GM21786 (cell line): ENCODE measurements around the gene TLE4.

Source experiments
- ATAC-seq: cut with Tn5 transposase; IDR thresholded peaks from one replicate; pipeline ENCODE4 v1.9.1; 2021; ENCODE audit not compliant: unreplicated experiment

The TLE4 gene

GRCh38 chr9:79684711-79685575 lies 113.2 kb downstream of the TLE4 start:
- no peak for ATAC-seq

DNA sequence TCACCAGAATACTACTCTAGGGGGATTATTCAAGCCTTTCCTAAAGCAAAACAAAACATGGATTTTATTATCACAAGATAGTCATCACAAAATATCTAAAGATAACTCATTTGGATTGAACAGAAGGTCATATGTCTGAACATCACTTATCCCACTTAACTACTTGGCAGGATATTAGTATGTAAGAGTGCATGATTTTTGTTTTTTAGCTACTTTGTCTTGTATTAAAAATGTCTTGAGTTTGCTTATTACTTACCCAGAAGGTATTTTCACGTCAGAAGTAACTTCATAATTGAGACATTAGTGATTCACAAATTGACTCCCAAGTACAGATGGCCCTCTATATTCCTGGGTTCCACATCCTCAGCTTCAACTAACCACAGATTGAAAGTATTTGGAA lies 113.8 kb downstream of the TLE4 start:
- ATAC-seq: no peak

DNA sequence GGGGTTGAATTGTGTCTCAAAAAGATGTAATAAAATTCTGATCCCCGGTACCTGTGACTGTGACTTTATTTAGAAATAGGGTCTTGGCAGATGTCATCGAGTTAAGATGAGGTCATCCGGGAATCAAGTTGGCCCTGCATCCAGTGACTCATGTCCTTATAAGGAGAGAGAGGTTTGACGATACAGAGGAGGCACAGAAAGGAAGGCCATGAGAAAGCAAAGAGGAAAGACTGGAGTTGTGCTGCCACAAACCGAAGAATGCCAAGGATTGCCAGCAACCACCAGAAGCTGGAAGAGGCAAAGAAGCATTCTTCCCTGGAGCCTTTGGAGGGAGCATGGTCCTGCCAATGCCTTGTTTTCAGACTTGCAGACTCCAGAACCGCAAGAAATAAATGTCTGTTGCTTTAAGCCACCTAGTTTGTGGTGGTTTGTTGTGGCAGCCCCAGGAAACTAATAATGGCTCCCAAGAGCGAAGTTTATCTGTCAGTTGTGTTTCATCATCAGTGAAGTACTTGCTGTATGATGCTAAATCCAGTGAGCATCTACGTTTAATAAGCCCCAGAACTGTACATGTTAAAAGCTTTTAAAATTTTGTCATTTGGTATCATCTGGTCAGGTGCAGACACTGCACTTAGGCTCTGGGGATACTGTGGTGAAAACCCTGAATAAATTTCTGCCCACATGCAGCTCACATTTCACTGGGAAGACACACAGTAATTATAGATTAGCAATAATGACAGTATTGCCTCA lies 114.8 kb downstream of the TLE4 start:
- ATAC-seq: no peak

- ATAC-seq: no peak
Measured at GRCh38 chr9:79687131-79687447, 115.3 kb downstream of the TLE4 start.

GRCh38 chr9:79688363-79688762 lies 116.6 kb downstream of the TLE4 start:
- ATAC-seq: no peak

- no peak for ATAC-seq
Measured at GRCh38 chr9:79689576-79689975, 117.8 kb downstream of the TLE4 start.

DNA sequence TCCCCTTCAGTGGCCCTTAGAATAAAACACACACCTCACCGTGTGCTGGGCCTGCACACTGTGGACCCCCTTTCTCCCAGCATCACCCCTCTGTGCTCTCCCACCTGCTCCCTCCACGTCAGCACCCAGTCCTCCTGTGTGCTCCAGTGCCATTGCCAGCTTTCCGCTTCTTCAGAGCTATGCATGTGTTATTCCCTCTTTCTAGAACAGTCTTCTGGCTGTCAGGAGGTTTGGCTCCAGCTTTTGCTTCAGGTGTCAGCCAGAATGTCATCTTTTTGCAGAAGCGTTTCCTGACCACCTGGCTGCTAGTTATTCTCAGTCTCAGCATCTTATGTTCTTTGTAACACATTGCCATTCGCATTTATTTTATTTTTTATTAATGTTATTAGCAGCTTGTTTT lies 119.7 kb downstream of the TLE4 start:
- no peak for ATAC-seq

GRCh38 chr9:79692857-79693571 lies 121.2 kb downstream of the TLE4 start:
- ATAC-seq: no peak

- ATAC-seq: no peak
Measured at GRCh38 chr9:79693750-79694149, 122.0 kb downstream of the TLE4 start.

DNA sequence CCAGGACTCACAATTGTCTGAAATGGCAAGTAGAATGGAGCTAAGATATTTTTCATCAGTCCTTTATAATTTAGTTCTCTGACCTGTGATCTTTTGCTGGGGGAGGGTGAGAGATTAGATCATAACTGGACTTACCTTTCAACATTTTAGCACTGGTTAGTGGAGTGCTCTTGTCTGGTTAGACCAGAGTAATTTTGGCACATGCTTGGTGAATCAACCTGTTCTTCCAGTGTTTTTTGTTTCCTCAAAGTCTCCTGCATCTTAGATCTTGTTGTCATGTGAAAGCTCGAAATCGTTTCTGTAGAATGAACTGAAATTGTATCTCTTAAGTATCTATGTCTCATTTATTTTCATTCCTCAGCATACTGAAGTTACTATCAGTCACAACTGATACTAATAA lies 122.4 kb downstream of the TLE4 start:
- no peak for ATAC-seq

GRCh38 chr9:79694676-79695400 lies 123.1 kb downstream of the TLE4 start:
- ATAC-seq: no peak

DNA sequence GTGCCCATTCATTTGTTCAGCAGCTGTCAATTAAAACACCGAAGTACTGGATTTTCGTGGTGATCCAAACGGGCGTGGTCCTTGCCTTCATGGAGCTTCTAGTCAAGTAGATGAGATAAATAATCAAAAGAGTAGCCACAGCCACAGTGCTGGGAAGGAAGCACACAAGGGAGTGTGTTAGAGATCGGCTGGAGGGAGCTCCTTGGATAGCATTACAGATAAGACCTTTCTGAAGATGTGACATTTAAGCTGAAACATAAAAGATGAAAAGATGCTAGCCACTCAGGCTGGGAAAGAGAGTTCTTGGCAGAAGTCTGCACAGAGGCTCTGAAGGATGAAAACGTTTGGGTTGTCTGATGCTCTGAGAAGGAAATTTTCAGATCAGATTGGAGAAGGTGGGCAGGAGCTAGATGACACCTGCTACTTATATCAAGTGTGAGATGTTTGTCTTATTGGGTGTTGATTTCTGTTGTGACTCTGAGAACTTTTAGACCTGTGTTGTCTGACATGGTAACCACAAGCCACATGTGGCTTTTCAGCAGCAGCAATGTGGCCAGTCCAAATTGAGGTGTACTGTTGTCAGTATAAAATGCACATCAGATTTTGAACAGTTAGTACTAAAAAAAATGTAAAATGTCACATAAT lies 123.9 kb downstream of the TLE4 start:
- no peak for ATAC-seq

DNA sequence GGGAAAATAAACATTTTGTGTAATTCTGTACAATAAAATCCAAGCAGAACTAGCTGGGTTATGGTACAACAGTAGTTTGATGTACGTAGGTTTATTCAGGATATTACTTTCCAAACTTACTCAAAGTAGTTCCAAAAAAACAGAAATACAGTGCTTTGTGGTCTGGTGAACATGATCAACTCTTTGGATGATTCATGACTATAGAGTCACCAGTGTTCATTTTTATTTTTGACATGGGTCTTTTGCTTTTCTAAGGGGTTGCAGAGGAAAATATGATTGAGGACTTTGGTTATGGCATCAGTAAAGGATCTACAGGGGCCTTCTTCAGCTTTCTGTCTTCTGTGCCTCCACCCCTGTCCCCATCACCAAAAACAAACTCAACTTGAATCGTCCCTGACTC lies 127.2 kb downstream of the TLE4 start:
- no peak for ATAC-seq

DNA sequence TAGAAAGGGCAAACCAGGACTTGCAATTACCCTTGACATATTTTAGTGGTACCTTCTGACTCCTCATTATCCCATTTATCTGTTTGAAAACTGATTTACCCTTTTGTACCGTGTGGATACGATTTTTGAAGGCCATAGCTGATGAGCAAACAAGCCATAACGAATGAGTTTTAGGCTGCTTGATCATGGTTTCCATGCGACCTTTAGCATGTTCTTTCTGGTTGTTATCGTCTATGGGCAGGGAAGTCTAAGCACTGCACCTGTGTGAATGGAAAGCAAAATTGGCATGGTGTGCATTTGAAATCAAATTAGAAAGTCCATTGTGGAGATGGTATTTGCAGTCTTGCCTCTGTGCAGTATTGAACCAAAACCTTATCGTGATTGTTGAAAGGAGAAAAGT lies 127.7 kb downstream of the TLE4 start:
- no peak for ATAC-seq

- ATAC-seq: no peak
Measured at GRCh38 chr9:79700607-79701360, 129.0 kb downstream of the TLE4 start.

DNA sequence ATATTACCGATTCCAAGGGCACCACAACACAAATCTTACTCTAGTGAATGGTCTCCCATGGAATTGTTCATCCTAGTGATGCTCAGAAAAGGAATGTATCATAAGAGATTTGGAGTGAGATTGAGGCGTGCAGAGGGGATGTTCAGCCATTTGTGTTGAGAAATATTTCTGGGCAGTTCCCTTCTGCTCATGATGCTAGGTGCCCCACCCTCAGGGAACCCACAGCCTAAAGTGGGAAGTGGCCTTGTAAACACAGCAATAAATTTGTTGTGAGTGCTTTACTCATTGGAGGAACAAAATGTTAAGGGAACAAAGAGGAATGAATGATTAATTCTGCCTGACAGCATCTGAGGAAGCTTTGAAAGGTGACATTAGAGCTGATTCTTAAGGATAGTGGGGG lies 129.9 kb downstream of the TLE4 start:
- no peak for ATAC-seq

- no peak for ATAC-seq
Measured at GRCh38 chr9:79705704-79706103, 133.9 kb downstream of the TLE4 start.

DNA sequence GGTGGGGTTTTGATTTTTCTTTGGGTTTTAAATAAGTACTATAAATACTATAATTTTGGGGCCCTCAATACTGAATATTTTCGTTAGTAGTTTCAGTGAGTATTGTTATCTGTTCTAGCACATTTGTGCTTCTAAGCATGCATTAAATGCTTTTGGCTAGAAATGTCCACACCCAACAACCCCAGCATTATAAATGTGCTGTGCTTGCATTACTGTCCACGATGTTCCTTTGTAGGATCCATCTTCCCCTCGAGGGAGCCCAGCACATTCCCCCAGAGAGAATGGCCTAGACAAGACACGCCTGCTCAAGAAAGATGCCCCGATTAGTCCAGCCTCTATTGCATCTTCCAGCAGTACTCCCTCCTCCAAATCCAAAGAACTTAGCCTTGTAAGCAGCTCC lies 134.7 kb downstream of the TLE4 start:
- no peak for ATAC-seq

DNA sequence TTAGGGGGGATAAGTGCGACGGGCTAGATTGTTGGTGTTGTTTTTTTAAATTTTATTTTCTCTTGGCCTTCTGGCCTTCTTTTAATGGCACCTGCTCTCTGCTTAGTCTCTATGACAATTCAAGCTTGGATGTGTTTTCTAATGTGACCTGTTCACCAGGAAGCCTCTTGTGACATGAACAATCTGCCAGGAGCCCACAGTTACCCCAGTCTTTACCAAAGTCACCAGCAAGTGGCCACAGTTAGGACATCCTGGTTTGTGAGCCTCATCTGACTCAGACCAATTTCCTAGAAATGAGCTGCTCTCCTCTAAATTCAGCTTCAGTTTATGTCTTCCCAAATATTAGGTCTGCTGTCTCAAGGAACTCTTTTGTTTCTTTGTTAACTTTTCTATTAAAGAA lies 135.8 kb downstream of the TLE4 start:
- ATAC-seq: no peak

- ATAC-seq: no peak
Measured at GRCh38 chr9:79708541-79708940, 136.8 kb downstream of the TLE4 start.
